ENCODE results near the gene ALK.

The ALK gene

GRCh38 chr2:29881089-29881730, 40.2 kb downstream of the ALK start:
- DNase-seq, result no peak
- no peak for TF ChIP-seq GATA1 (IDR thresholded peaks at IDR 0.05; ENCODE audit: low read depth, low read length)

- TF ChIP-seq GATA1 (IDR thresholded peaks at IDR 0.05; ENCODE audit: low read depth, low read length) (no peak), POLR2A (IDR thresholded peaks at IDR 0.05; ENCODE audit: low read length) (no peak)
- no peak for DNase-seq
Measured at GRCh38 chr2:29880084-29880483, 41.3 kb downstream of the ALK start.

- DNase-seq, result no peak
- no peak for TF ChIP-seq GATA1 (IDR thresholded peaks at IDR 0.05; ENCODE audit: low read depth, low read length)
- TF ChIP-seq POLR2A (IDR thresholded peaks at IDR 0.05; ENCODE audit: low read length), result no peak
Measured at GRCh38 chr2:29879456-29879855, 41.9 kb downstream of the ALK start.

GRCh38 chr2:29878898-29879297, 42.5 kb downstream of the ALK start:
- TF ChIP-seq GATA1 (IDR thresholded peaks at IDR 0.05; ENCODE audit: low read depth, low read length), result no peak
- no peak for TF ChIP-seq POLR2A (IDR thresholded peaks at IDR 0.05; ENCODE audit: low read length)
- no peak for DNase-seq

GRCh38 chr2:29876374-29876773, 45.0 kb downstream of the ALK start:
- TF ChIP-seq POLR2A (IDR thresholded peaks at IDR 0.05; ENCODE audit: low read length) (no peak), GATA1 (IDR thresholded peaks at IDR 0.05; ENCODE audit: low read depth, low read length) (no peak)
- no peak for DNase-seq

GRCh38 chr2:29874745-29875144, 46.6 kb downstream of the ALK start:
- TF ChIP-seq GATA1 (IDR thresholded peaks at IDR 0.05; ENCODE audit: low read depth, low read length) (no peak), POLR2A (IDR thresholded peaks at IDR 0.05; ENCODE audit: low read length) (no peak)
- DNase-seq, result no peak

- DNase-seq, result no peak
- TF ChIP-seq GATA1 (IDR thresholded peaks at IDR 0.05; ENCODE audit: low read depth, low read length), result no peak
- no peak for TF ChIP-seq POLR2A (IDR thresholded peaks at IDR 0.05; ENCODE audit: low read length)
Measured at GRCh38 chr2:29872870-29873269, 48.5 kb downstream of the ALK start.

GRCh38 chr2:29871541-29871940, 49.8 kb downstream of the ALK start:
- TF ChIP-seq GATA1 (IDR thresholded peaks at IDR 0.05; ENCODE audit: low read depth, low read length) (no peak), POLR2A (IDR thresholded peaks at IDR 0.05; ENCODE audit: low read length) (no peak)
- no peak for DNase-seq

- TF ChIP-seq POLR2A (IDR thresholded peaks at IDR 0.05; ENCODE audit: low read length), result no peak
- TF ChIP-seq GATA1 (IDR thresholded peaks at IDR 0.05; ENCODE audit: low read depth, low read length), result no peak
- DNase-seq, result no peak
Measured at GRCh38 chr2:29865512-29865911, 55.9 kb downstream of the ALK start.

- no peak for TF ChIP-seq GATA1 (IDR thresholded peaks at IDR 0.05; ENCODE audit: low read depth, low read length)
- TF ChIP-seq POLR2A (IDR thresholded peaks at IDR 0.05; ENCODE audit: low read length), result no peak
- DNase-seq, result no peak
Measured at GRCh38 chr2:29864988-29865387, 56.4 kb downstream of the ALK start.

GRCh38 chr2:29855924-29856639, 65.3 kb downstream of the ALK start:
- TF ChIP-seq POLR2A (IDR thresholded peaks at IDR 0.05; ENCODE audit: low read length) (no peak), GATA1 (IDR thresholded peaks at IDR 0.05; ENCODE audit: low read depth, low read length) (no peak)
- no peak for DNase-seq

- TF ChIP-seq POLR2A (IDR thresholded peaks at IDR 0.05; ENCODE audit: low read length) (no peak), GATA1 (IDR thresholded peaks at IDR 0.05; ENCODE audit: low read depth, low read length) (no peak)
Measured at GRCh38 chr2:29850794-29851193, 70.6 kb downstream of the ALK start.

GRCh38 chr2:29848566-29849310, 72.6 kb downstream of the ALK start:
- TF ChIP-seq POLR2A (IDR thresholded peaks at IDR 0.05; ENCODE audit: low read length) (no peak), GATA1 (IDR thresholded peaks at IDR 0.05; ENCODE audit: low read depth, low read length) (no peak)
- DNase-seq, result no peak

More at GRCh38 chr2:29850794-29851193, 70.6 kb downstream of the ALK start:
- no peak for DNase-seq

- no peak for DNase-seq
- TF ChIP-seq GATA1 (IDR thresholded peaks at IDR 0.05; ENCODE audit: low read depth, low read length) (no peak), POLR2A (IDR thresholded peaks at IDR 0.05; ENCODE audit: low read length) (no peak)
Measured at GRCh38 chr2:29847886-29848285, 73.5 kb downstream of the ALK start.
